PC-3 (cell line): ENCODE measurements around the gene MACROD2. TPM values are rescaled to one million over a fixed set of nuclear protein-coding genes. Genes with fewer than 3 reads are reported as not detected.

Experiments
- ATAC-seq: fragments of 200-7000 bp; cut with Tn5 transposase; 2 replicates; pipeline ENCODE4 v1.9.1; 2020; ENCODE audit warnings: mild to moderate bottlenecking, moderate library complexity
- BruUV-seq: library from RNA; stranded (reverse); fragments of 400-500 nt; replicated peaks from 2 replicates; lab custom pipeline; 2021; lab: Mats Ljungman, UMichigan
- CTCF ChIA-PET: fragments of 300-600 bp; sonication (Branson Sonifier 250); formaldehyde crosslinking; loops from one replicate; lab custom pipeline; 2022; ENCODE audit warnings: antibody characterized with exemption; lab: Charles Lee
- POLR2A ChIA-PET: fragments of 300-600 bp; sonication (Branson Sonifier 250); formaldehyde crosslinking; loops from one replicate; lab custom pipeline; 2022; ENCODE audit warnings: antibody characterized with exemption; ENCODE audit not compliant: unreplicated experiment; lab: Charles Lee
- DNase-seq: peaks from one replicate; pipeline ENCODE4 v3.0.0-alpha.2; 2015
- H2AFZ ChIP-seq: fragments of 300-600 bp; sonication (generic); 2 replicates; pipeline ENCODE4 v1.6.0; 2016; ENCODE audit warnings: antibody characterized with exemption, low read length
- H3F3A ChIP-seq: fragments of 300-600 bp; sonication (generic); one replicate; pipeline ENCODE4 v1.6.0; 2017; ENCODE audit warnings: antibody characterized with exemption, low read length, control low read depth, mild to moderate bottlenecking; ENCODE audit not compliant: unreplicated experiment
- H3K27ac ChIP-seq: fragments of 300-600 bp; sonication (generic); 2 replicates; pipeline ENCODE4 v1.5.1; 2016; ENCODE audit warnings: mild to moderate bottlenecking, low read length
- H3K27me3 ChIP-seq: fragments of 300-600 bp; sonication (generic); 2 replicates; pipeline ENCODE4 v1.6.1; 2016; ENCODE audit warnings: low read length, mixed read lengths
- H3K36me3 ChIP-seq: fragments of 300-600 bp; sonication (generic); 2 replicates; pipeline ENCODE4 v1.6.1; 2016; ENCODE audit warnings: low read depth, mixed run types, low read length, mixed read lengths
- H3K4me1 ChIP-seq: fragments of 300-600 bp; sonication (generic); 2 replicates; pipeline ENCODE4 v1.5.1; 2016; ENCODE audit warnings: low read length; ENCODE audit not compliant: insufficient read depth
- H3K4me2 ChIP-seq: fragments of 300-600 bp; sonication (generic); 2 replicates; pipeline ENCODE4 v1.6.0; 2016; ENCODE audit warnings: low read length
- H3K4me3 ChIP-seq: fragments of 300-600 bp; sonication (generic); 2 replicates; pipeline ENCODE4 v1.5.1; 2016; ENCODE audit warnings: mild to moderate bottlenecking, low read length, mixed read lengths
- H3K79me2 ChIP-seq: fragments of 300-600 bp; sonication (generic); 2 replicates; pipeline ENCODE4 v1.6.1; 2017; ENCODE audit warnings: low read length, mixed read lengths
- H3K9ac ChIP-seq: fragments of 300-600 bp; sonication (generic); 2 replicates; pipeline ENCODE4 v1.6.0; 2016; ENCODE audit warnings: mild to moderate bottlenecking, low read length
- H3K9me2 ChIP-seq: fragments of 300-600 bp; sonication (generic); replicated peaks from 2 replicates; pipeline ENCODE4 v1.6.1; 2016; ENCODE audit warnings: mixed run types, low read length, mixed read lengths
- H3K9me3 ChIP-seq: fragments of 300-600 bp; sonication (generic); 2 replicates; pipeline ENCODE4 v1.6.1; 2016; ENCODE audit warnings: low read length, mixed read lengths
- H4K20me1 ChIP-seq: fragments of 300-600 bp; sonication (generic); 2 replicates; pipeline ENCODE4 v1.6.1; 2016; ENCODE audit warnings: low read length, mixed read lengths
- CTCF ChIP-seq: fragments of 300-600 bp; sonication (generic); conservative IDR thresholded peaks from 2 replicates; pipeline ENCODE4 v1.5.1; 2017; ENCODE audit warnings: antibody characterized with exemption, low read depth, mild to moderate bottlenecking, low read length
- EZH2 ChIP-seq: fragments of 300-600 bp; sonication (generic); IDR thresholded peaks from one replicate; pipeline ENCODE4 v1.6.1; 2017; ENCODE audit warnings: antibody characterized with exemption, mild to moderate bottlenecking, low read length; ENCODE audit not compliant: unreplicated experiment
- EZH2phosphoT487 ChIP-seq: fragments of 300-600 bp; sonication (generic); IDR thresholded peaks from 2 replicates; pipeline ENCODE4 v1.6.1; 2018; ENCODE audit warnings: mild to moderate bottlenecking, antibody characterized with exemption, low read length, borderline replicate concordance
- intact Hi-C: fragments of 100-400 bp; cut with micrococcal nuclease; formaldehyde crosslinking; loops from 2 replicates; pipeline ENCODE4 v1.9.0; 2023
- total RNA-seq: library from RNA; depleted of rRNA; stranded (reverse); fragments of >200 nt; gene quantifications from 2 replicates; pipeline ENCODE4 v1.2.3, GENCODE V29; 2014

MACROD2 gene
- total RNA-seq, 1 experiment from 2014 or later = 3.1 TPM

GRCh38 chr20:15848126-15848525, 1852.8 kb downstream of the MACROD2 start:
- ChIA-PET POLR2A (no interaction called here), CTCF (no interaction called here)
- H3K4me3 ChIP-seq = no peak overlapping the region
- ATAC-seq = no peak
- TF ChIP-seq EZH2phosphoT487 (no peak), CTCF (no peak), EZH2 (no peak)
- H3K27me3 ChIP-seq = no peaks in the 10 kb centered on the region
- no peaks in the 10 kb centered on the region for H3K36me3 ChIP-seq
- H4K20me1 ChIP-seq = no peaks in the 10 kb centered on the region
- intact Hi-C loops = no loop called here
- H3K9ac ChIP-seq = no peak overlapping the region
- DNase-seq = no peak
- H3K4me2 ChIP-seq = no peak overlapping the region
- H3K9me3 ChIP-seq = no peaks in the 10 kb centered on the region
- H2AFZ ChIP-seq = no peak overlapping the region
- H3K4me1 ChIP-seq = no peaks in the 10 kb centered on the region
- BruUV-seq = no TSS peak
- H3F3A ChIP-seq = no peaks in the 10 kb centered on the region
- H3K27ac ChIP-seq = no peak overlapping the region
- H3K79me2 ChIP-seq = no peaks in the 10 kb centered on the region
- H3K9me2 ChIP-seq = no peaks in the 10 kb centered on the region

- no peak for ATAC-seq
- ChIA-PET CTCF (no interaction called here), POLR2A (no interaction called here)
- Histone ChIP-seq H3K4me1 (no peaks in the 10 kb centered on the region), H3K4me3 (no peak overlapping the region), H2AFZ (no peak overlapping the region), H3F3A (no peaks in the 10 kb centered on the region), H3K4me2 (no peak overlapping the region), H3K9me2 (no peaks in the 10 kb centered on the region), H4K20me1 (no peaks in the 10 kb centered on the region), H3K27me3 (no peaks in the 10 kb centered on the region), H3K9ac (no peak overlapping the region), H3K79me2 (no peaks in the 10 kb centered on the region), H3K27ac (no peak overlapping the region), H3K9me3 (no peaks in the 10 kb centered on the region), H3K36me3 (no peaks in the 10 kb centered on the region)
- BruUV-seq = no TSS peak
- intact Hi-C loops = no loop called here
- no peak for DNase-seq
- no peak for TF ChIP-seq EZH2phosphoT487
- TF ChIP-seq EZH2 = no peak
- no peak for TF ChIP-seq CTCF
These were observed 1853.8 kb downstream of the MACROD2 start for GRCh38 chr20:15848995-15849610.

- H3K9me3 ChIP-seq = no peaks in the 10 kb centered on the region
- no peaks in the 10 kb centered on the region for H3K4me1 ChIP-seq
- DNase-seq (no peak), ATAC-seq (no peak)
- H3K4me3 ChIP-seq = no peak overlapping the region
- no peaks in the 10 kb centered on the region for H3K9me2 ChIP-seq
- no TSS peak for BruUV-seq
- TF ChIP-seq CTCF (no peak), EZH2 (no peak), EZH2phosphoT487 (no peak)
- no peaks in the 10 kb centered on the region for H4K20me1 ChIP-seq
- H3K4me2 ChIP-seq = no peak overlapping the region
- no peak overlapping the region for H3K27ac ChIP-seq
- no peaks in the 10 kb centered on the region for H3K79me2 ChIP-seq
- intact Hi-C loops = no loop called here
- ChIA-PET CTCF (no interaction called here), POLR2A (no interaction called here)
- H3K9ac ChIP-seq = no peak overlapping the region
- no peaks in the 10 kb centered on the region for H3K27me3 ChIP-seq
- no peak overlapping the region for H2AFZ ChIP-seq
- H3K36me3 ChIP-seq = no peaks in the 10 kb centered on the region
- no peaks in the 10 kb centered on the region for H3F3A ChIP-seq
These were observed 1856.4 kb downstream of the MACROD2 start for GRCh38 chr20:15851576-15852215.
